ENCODE data around the gene COA6. TPM values are rescaled to one million over a fixed set of nuclear protein-coding genes. Genes with fewer than 3 reads are reported as not detected.

COA6 gene
- total RNA-seq, 4 donors from 2014 or later = 8.2 to 32.4 (median 23.8) TPM

DNA sequence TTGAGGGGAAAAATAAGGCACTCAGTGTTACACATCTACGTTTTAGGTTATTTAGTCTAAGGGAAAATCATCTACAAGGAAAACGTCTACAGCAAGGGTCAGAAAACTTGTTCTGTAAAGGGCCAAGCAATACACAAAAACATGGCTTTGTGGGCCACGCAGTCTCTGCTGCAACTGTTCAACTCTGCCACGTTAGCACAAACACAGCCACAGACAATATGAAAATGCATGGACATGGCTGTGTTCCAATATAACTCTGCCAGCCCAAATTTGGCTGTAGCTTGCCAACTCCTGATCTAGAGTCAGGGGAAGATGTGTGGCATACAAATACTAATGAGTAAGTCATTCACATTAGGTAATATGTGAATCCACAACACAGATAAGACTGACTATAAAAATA is 40.7 kb downstream of the COA6 start:
- 85 to 93% methylated on average over 4 of the region's 4 CpGs for WGBS, 2 donors
- Histone ChIP-seq H3K27me3 (no peaks in the 10 kb centered on the region), H3K9me3 (no peaks in the 10 kb centered on the region), H3K27ac (no peak overlapping the region), H3K36me3 (peaks cover 0 to 11% of the 10 kb centered on the region in 2 donors), H3K4me1 (no peaks in the 10 kb centered on the region), H3K4me3 (replicated peaks in 1 of 3) (no peak overlapping the region)
- no peak for TF ChIP-seq POLR2A (IDR thresholded peaks at IDR 0.05)
- TF ChIP-seq, protein P1, sequence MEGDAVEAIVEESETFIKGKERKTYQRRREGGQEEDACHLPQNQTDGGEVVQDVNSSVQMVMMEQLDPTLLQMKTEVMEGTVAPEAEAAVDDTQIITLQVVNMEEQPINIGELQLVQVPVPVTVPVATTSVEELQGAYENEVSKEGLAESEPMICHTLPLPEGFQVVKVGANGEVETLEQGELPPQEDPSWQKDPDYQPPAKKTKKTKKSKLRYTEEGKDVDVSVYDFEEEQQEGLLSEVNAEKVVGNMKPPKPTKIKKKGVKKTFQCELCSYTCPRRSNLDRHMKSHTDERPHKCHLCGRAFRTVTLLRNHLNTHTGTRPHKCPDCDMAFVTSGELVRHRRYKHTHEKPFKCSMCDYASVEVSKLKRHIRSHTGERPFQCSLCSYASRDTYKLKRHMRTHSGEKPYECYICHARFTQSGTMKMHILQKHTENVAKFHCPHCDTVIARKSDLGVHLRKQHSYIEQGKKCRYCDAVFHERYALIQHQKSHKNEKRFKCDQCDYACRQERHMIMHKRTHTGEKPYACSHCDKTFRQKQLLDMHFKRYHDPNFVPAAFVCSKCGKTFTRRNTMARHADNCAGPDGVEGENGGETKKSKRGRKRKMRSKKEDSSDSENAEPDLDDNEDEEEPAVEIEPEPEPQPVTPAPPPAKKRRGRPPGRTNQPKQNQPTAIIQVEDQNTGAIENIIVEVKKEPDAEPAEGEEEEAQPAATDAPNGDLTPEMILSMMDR (IDR thresholded peaks at IDR 0.05) = no peak
- intact Hi-C loops (cut with DNase I) = no loop called here
- DNase-seq = no peak

DNA sequence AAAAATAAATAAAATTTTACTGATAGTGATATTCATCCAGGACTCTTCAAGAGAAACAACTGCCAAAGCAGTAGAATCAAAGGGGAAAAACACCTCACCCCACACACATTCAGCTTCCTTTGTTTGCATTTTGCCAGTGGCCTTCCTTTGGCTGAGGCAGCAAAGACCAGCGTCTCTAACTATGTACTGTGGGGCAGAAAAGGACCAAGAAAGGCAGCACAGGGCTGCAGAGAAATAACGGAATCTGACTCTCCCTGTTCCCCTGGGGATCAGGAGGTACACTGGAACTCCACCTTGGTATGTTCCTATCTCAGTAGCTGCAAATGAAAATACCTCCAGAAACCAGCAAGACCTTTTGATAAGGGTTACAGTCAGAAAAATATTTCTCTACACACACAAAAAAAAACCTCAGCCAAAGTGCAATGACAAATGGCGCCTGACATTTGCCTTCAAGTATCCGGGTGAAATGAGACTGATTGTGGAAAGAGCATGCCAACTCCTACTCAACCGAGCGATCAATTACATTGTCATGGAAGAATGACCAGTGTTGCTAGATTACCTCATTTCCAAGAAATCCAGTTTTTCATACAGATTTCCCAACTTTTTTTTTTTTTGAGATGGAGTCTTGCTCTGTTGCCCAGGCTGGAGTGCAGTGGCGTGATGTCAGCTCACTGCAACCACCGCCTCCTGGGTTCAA is 54.8 kb downstream of the COA6 start:
- 85 to 86% methylated on average over 8 of the region's 8 CpGs for WGBS, 2 donors
- TF ChIP-seq POLR2A (IDR thresholded peaks at IDR 0.05) = no peak
- Histone ChIP-seq H3K36me3 (peaks cover 10 to 21% of the 10 kb centered on the region in 2 donors), H3K27me3 (no peaks in the 10 kb centered on the region), H3K4me3 (replicated peaks in 1 of 3) (no peak overlapping the region), H3K9me3 (no peaks in the 10 kb centered on the region), H3K4me1 (no peaks in the 10 kb centered on the region), H3K27ac (no peak overlapping the region)
- intact Hi-C loops (cut with DNase I) = no loop called here
- DNase-seq = no peak

DNA sequence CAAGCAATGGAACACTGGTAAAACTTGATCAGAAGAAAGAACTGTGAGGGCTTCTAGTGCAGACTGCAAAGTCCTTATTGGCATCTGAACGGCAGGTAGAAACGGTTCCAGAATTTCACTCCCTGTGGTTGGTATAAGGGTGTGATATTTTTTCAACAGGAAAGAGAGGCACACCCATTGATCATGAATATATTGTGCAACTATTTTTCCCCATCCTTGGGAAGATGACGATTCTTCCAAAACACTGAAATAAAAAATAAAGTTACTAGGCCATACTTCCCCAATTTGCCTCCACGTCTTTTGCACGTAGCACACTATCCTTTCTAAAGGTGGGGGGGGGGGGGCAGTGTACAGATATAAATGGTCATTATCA is 56.2 kb downstream of the COA6 start:
- peaks cover 10 to 20% of the 10 kb centered on the region in 2 donors for H3K36me3 ChIP-seq
- no peak for TF ChIP-seq POLR2A (IDR thresholded peaks at IDR 0.05)
- TF ChIP-seq, protein P1 (IDR thresholded peaks at IDR 0.05) = no peak
- DNase-seq = no peak
- no peak overlapping the region for H3K4me3 ChIP-seq (replicated peaks in 1 of 3)
- no peak overlapping the region for H3K27ac ChIP-seq
- whole genome bisulfite sequencing, 2 donors = 92 to 96% methylated on average over 5 of the region's 5 CpGs
- no peaks in the 10 kb centered on the region for H3K27me3 ChIP-seq
- intact Hi-C loops (cut with DNase I) = no loop called here
- H3K9me3 ChIP-seq = no peaks in the 10 kb centered on the region
- H3K4me1 ChIP-seq = no peaks in the 10 kb centered on the region

DNA sequence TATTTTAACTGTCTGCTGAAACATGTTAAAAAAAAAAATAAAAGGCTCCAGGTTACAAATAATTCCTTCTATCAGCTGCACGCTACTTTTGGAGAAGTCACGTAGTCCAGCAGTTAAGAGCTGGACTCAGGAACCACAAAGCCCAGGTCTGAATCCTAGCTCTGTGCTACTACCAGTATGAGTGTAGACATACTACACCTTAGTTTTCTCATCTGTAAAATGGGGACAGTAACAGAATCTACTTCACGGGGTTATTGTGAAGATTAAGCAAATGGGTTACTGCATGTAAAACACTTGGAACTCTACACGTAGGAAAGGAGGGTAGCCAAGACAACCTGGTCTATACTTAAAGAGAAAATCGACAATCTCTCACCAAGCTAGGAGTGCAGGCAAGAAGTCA is 57.4 kb downstream of the COA6 start:
- H3K4me3 ChIP-seq (replicated peaks in 1 of 3) = no peak overlapping the region
- TF ChIP-seq POLR2A (IDR thresholded peaks at IDR 0.05) = no peak
- TF ChIP-seq, protein P1 (IDR thresholded peaks at IDR 0.05) = no peak
- intact Hi-C loops (cut with DNase I) = no loop called here
- no peaks in the 10 kb centered on the region for H3K9me3 ChIP-seq
- no peaks in the 10 kb centered on the region for H3K27me3 ChIP-seq
- no peaks in the 10 kb centered on the region for H3K4me1 ChIP-seq
- no peak overlapping the region for H3K27ac ChIP-seq
- 96 to 99% methylated on average over 5 of the region's 5 CpGs for WGBS, 2 donors
- no peak for DNase-seq
- peaks cover 10 to 13% of the 10 kb centered on the region in 2 donors for H3K36me3 ChIP-seq

DNA sequence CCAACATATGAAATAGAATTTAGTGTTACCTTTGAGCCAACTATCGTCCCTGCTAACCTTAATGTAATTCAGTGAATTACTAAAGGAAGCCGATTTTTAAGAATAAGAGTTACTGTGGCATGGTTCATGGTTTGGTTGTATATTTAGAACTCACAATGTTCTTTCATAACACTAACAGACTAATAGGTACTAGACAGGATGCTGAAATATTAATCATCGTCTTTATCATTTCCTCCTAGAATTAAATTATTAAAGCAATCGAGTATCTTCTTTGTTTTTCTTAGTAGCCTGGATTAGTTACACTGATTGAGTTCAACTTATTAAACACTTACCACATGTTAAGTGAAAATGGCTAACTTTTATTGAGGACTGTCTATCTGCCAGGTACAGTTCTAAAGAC is 58.0 kb downstream of the COA6 start:
- Histone ChIP-seq H3K9me3 (no peaks in the 10 kb centered on the region), H3K27ac (no peak overlapping the region), H3K4me1 (no peaks in the 10 kb centered on the region), H3K36me3 (peaks cover 10 to 13% of the 10 kb centered on the region in 2 donors), H3K4me3 (replicated peaks in 1 of 3) (no peak overlapping the region), H3K27me3 (no peaks in the 10 kb centered on the region)
- TF ChIP-seq, protein P1 (IDR thresholded peaks at IDR 0.05) = no peak
- TF ChIP-seq POLR2A (IDR thresholded peaks at IDR 0.05) = no peak
- WGBS, 2 donors = 88 to 92% methylated on average over 4 of the region's 4 CpGs
- DNase-seq = no peak
- intact Hi-C loops (cut with DNase I) = no loop called here

All from thyroid gland (tissue), 4 donors.